ENCODE measurements around the gene RXRA. TPM values are rescaled to one million over a fixed set of nuclear protein-coding genes. Genes with fewer than 3 reads are reported as not detected.

The RXRA gene
- total RNA-seq, 1 donor from 2014 or later: 49.4 TPM

- Histone ChIP-seq H3K9me3 (no peaks in the 10 kb centered on the region), H3K27ac (no peak overlapping the region), H3K36me3 (no peaks in the 10 kb centered on the region), H3K27me3 (no peaks in the 10 kb centered on the region), H3K4me1 (peaks cover 48% of the 10 kb centered on the region), H3K4me3 (no peak overlapping the region)
- intact Hi-C loops (cut with DNase I): loop anchor here (5.0 kb wide), 1 partner anchor 183 kb away; the partner anchor contains the start of gene COL5A1
- no peak for DNase-seq (ENCODE audit: extremely low spot score in 2 of 2)
- TF ChIP-seq POLR2A (IDR thresholded peaks at IDR 0.05) (no peak), POLR2AphosphoS5 (IDR thresholded peaks at IDR 0.05; ENCODE audit: insufficient read depth in 1 of 2, low read depth in 1 of 2) (no peak)
- TF ChIP-seq, protein P1, sequence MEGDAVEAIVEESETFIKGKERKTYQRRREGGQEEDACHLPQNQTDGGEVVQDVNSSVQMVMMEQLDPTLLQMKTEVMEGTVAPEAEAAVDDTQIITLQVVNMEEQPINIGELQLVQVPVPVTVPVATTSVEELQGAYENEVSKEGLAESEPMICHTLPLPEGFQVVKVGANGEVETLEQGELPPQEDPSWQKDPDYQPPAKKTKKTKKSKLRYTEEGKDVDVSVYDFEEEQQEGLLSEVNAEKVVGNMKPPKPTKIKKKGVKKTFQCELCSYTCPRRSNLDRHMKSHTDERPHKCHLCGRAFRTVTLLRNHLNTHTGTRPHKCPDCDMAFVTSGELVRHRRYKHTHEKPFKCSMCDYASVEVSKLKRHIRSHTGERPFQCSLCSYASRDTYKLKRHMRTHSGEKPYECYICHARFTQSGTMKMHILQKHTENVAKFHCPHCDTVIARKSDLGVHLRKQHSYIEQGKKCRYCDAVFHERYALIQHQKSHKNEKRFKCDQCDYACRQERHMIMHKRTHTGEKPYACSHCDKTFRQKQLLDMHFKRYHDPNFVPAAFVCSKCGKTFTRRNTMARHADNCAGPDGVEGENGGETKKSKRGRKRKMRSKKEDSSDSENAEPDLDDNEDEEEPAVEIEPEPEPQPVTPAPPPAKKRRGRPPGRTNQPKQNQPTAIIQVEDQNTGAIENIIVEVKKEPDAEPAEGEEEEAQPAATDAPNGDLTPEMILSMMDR (IDR thresholded peaks at IDR 0.05): no peak
Measured at GRCh38 chr9:134459573-134459972, 133.3 kb downstream of the RXRA start.

- Histone ChIP-seq H3K9me3 (no peaks in the 10 kb centered on the region), H3K27me3 (no peaks in the 10 kb centered on the region), H3K36me3 (no peaks in the 10 kb centered on the region), H3K4me3 (no peak overlapping the region), H3K27ac (no peak overlapping the region), H3K4me1 (peaks cover 44% of the 10 kb centered on the region)
- intact Hi-C loops (cut with DNase I): no loop called here
- TF ChIP-seq POLR2A (IDR thresholded peaks at IDR 0.05) (no peak), POLR2AphosphoS5 (IDR thresholded peaks at IDR 0.05; ENCODE audit: insufficient read depth in 1 of 2, low read depth in 1 of 2) (no peak)
- TF ChIP-seq, protein P1 (IDR thresholded peaks at IDR 0.05): no peak
- DNase-seq (ENCODE audit: extremely low spot score in 2 of 2): no peak
Measured at GRCh38 chr9:134460206-134460605, 134.0 kb downstream of the RXRA start.

DNA sequence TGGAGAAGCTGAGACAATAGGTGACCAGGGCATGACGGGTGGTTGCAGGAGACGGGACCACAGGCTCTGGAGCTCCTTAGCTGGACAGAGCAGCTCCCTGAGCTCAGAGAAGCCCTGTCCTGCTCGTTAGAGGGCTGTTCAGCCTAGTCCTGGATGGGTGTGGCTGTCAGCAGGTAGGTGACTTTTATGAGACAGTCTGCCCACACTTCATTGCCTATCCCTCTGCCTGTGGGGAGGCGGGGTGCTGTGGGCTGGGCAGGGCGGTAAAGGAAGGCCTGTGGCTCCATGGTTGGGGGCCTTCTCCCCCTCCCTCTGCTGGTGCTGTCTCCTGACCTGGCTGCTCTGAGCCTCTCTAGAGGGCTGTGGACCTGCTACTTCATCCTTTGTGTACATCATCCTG lies 134.6 kb downstream of the RXRA start:
- intact Hi-C loops (cut with DNase I): no loop called here
- no peak for TF ChIP-seq POLR2AphosphoS5 (IDR thresholded peaks at IDR 0.05; ENCODE audit: insufficient read depth in 1 of 2, low read depth in 1 of 2)
- TF ChIP-seq, protein P1 (IDR thresholded peaks at IDR 0.05): no peak
- TF ChIP-seq POLR2A (IDR thresholded peaks at IDR 0.05): no peak

DNA sequence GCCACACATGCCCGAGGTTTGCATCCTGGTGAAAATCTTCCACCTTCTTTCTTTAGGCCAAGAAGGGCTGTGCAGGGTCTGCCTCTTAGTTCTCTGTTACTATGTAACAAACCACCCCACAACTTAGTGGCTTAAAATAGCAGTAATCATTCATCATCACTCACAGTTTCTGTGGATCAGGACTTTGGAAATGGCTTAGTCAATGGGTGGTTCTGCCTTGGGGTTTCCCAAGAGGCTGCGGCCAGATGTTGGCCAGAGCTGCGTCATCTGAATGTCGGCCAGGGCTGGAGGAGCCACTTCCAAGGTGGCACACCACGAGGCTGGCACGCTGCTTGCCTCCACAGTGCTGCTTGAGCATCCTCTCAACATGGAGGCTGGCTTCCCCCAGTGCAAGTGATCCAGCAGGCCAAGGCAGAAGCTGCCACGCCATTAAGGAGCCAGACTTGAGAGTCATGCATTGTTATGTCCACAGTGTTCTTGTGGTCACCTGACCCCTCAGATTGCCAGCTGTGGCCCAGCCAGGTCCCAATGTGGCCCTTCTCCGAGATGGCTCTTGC lies 135.2 kb downstream of the RXRA start:
- Histone ChIP-seq H3K9me3 (no peaks in the 10 kb centered on the region), H3K36me3 (no peaks in the 10 kb centered on the region), H3K4me1 (peaks cover 31% of the 10 kb centered on the region), H3K27me3 (no peaks in the 10 kb centered on the region), H3K4me3 (no peak overlapping the region), H3K27ac (no peak overlapping the region)
- intact Hi-C loops (cut with DNase I): no loop called here
- no peak for DNase-seq (ENCODE audit: extremely low spot score in 2 of 2)
- TF ChIP-seq POLR2AphosphoS5 (IDR thresholded peaks at IDR 0.05; ENCODE audit: insufficient read depth in 1 of 2, low read depth in 1 of 2): no peak
- TF ChIP-seq POLR2A (IDR thresholded peaks at IDR 0.05): no peak
- TF ChIP-seq, protein P1 (IDR thresholded peaks at IDR 0.05): no peak

More for the DNA sequence above, 134.6 kb downstream of the RXRA start:
- Histone ChIP-seq H3K27me3 (no peaks in the 10 kb centered on the region), H3K27ac (no peak overlapping the region), H3K36me3 (no peaks in the 10 kb centered on the region), H3K4me3 (no peak overlapping the region), H3K4me1 (peaks cover 37% of the 10 kb centered on the region), H3K9me3 (no peaks in the 10 kb centered on the region)
- DNase-seq (ENCODE audit: extremely low spot score in 2 of 2): no peak

GRCh38 chr9:134462318-134462717 lies 136.1 kb downstream of the RXRA start:
- TF ChIP-seq POLR2A (IDR thresholded peaks at IDR 0.05): no peak
- no peak for TF ChIP-seq POLR2AphosphoS5 (IDR thresholded peaks at IDR 0.05; ENCODE audit: insufficient read depth in 1 of 2, low read depth in 1 of 2)
- TF ChIP-seq, protein P1 (IDR thresholded peaks at IDR 0.05): no peak
- H3K36me3 ChIP-seq: no peaks in the 10 kb centered on the region
- no peak for DNase-seq (ENCODE audit: extremely low spot score in 2 of 2)
- intact Hi-C loops (cut with DNase I): no loop called here
- H3K4me1 ChIP-seq: peaks cover 22% of the 10 kb centered on the region
- no peaks in the 10 kb centered on the region for H3K9me3 ChIP-seq
- H3K4me3 ChIP-seq: no peak overlapping the region
- H3K27me3 ChIP-seq: no peaks in the 10 kb centered on the region
- no peak overlapping the region for H3K27ac ChIP-seq

Data from vagina (tissue), 2 donors.